IMR-90 (cell line): ENCODE data around the gene RALA. TPM values are rescaled to one million over a fixed set of nuclear protein-coding genes. Genes with fewer than 3 reads are reported as not detected.
A peak's percentile ranks its signal among the peaks of the same experiment; 100 is the strongest.

Experiments used
- ATAC-seq: fragments of 200-7000 bp; cut with Tn5 transposase; 2 replicates; pipeline ENCODE4 v1.9.1; 2020; ENCODE audit warnings: low read depth, mild to moderate bottlenecking, moderate library complexity
- BruUV-seq: library from RNA; stranded (reverse); fragments of 400-500 nt; replicated peaks from 2 replicates; lab custom pipeline; 2021; lab: Mats Ljungman, UMichigan
- CTCF ChIA-PET: fragments of 300-600 bp; formaldehyde crosslinking; extraction: SDS; loops from one replicate; lab custom pipeline; 2021; ENCODE audit warnings: antibody characterized with exemption; lab: Yijun Ruan, JAX
- POLR2A ChIA-PET: fragments of 300-600 bp; sonication (Branson Sonifier 250); formaldehyde crosslinking; loops from one replicate; lab custom pipeline; 2022; ENCODE audit warnings: antibody characterized with exemption; ENCODE audit not compliant: unreplicated experiment; lab: Charles Lee
- DNase-seq: peaks from one replicate; pipeline ENCODE4 v3.0.0; 2013
- H2AFZ ChIP-seq: replicated peaks from 2 replicates; pipeline ENCODE3; 2013; ENCODE audit warnings: low read length, mild to moderate bottlenecking; ENCODE audit not compliant: poor library complexity
- H2AK5ac ChIP-seq: 2 replicates; pipeline ENCODE4 v1.6.1; 2013; ENCODE audit warnings: low read depth, low read length, inconsistent platforms
- H2AK9ac ChIP-seq: replicated peaks from 2 replicates; pipeline ENCODE3; 2013; ENCODE audit warnings: mild to moderate bottlenecking, low read depth, low read length, moderate library complexity; ENCODE audit not compliant: poor library complexity
- H2BK120ac ChIP-seq: 2 replicates; pipeline ENCODE4 v1.6.1; 2013; ENCODE audit warnings: low read depth, low read length, inconsistent platforms
- H2BK15ac ChIP-seq: 3 replicates; pipeline ENCODE4 v1.6.1; 2013; ENCODE audit warnings: low read depth, low read length, inconsistent platforms
- H2BK20ac ChIP-seq: 2 replicates; pipeline ENCODE4 v1.6.1; 2013; ENCODE audit warnings: low read depth, mild to moderate bottlenecking, inconsistent platforms, low read length, moderate library complexity
- H2BK5ac ChIP-seq: 2 replicates; pipeline ENCODE4 v1.6.1; 2013; ENCODE audit warnings: mild to moderate bottlenecking, low read depth, low read length, inconsistent platforms; ENCODE audit not compliant: poor library complexity, severe bottlenecking
- H3K14ac ChIP-seq: replicated peaks from 2 replicates; pipeline ENCODE4 v1.6.1; 2013; ENCODE audit warnings: low read depth, low read length, inconsistent platforms
- H3K18ac ChIP-seq: 2 replicates; pipeline ENCODE4 v1.6.1; 2013; ENCODE audit warnings: low read depth, low read length, control low read depth
- H3K23ac ChIP-seq: 2 replicates; pipeline ENCODE4 v1.6.1; 2013; ENCODE audit warnings: low read depth, low read length, inconsistent platforms
- H3K27ac ChIP-seq: 2 replicates; pipeline ENCODE4 v1.5.1; 2013; ENCODE audit warnings: mild to moderate bottlenecking, control low read depth, low read length; ENCODE audit not compliant: insufficient read depth
- H3K27me3 ChIP-seq: 2 replicates; pipeline ENCODE4 v1.6.1; 2013; ENCODE audit warnings: low read length; ENCODE audit not compliant: control insufficient read depth, insufficient read depth
- H3K36me3 ChIP-seq: 2 replicates; pipeline ENCODE4 v1.6.1; 2013; ENCODE audit warnings: low read length, mixed read lengths; ENCODE audit not compliant: control insufficient read depth, insufficient read depth
- H3K4ac ChIP-seq: 2 replicates; pipeline ENCODE4 v1.6.1; 2013; ENCODE audit warnings: low read depth, low read length, inconsistent platforms
- H3K4me1 ChIP-seq: 2 replicates; pipeline ENCODE4 v1.6.1; 2013; ENCODE audit warnings: low read length, mixed read lengths; ENCODE audit not compliant: control insufficient read depth, insufficient read depth
- H3K4me2 ChIP-seq: 2 replicates; pipeline ENCODE4 v1.6.1; 2013; ENCODE audit warnings: low read depth, mild to moderate bottlenecking, control low read depth, low read length, moderate library complexity
- H3K4me3 ChIP-seq: 2 replicates; pipeline ENCODE4 v1.5.1; 2013; ENCODE audit warnings: low read depth, mild to moderate bottlenecking, control low read depth, low read length, moderate library complexity; ENCODE audit not compliant: insufficient read depth
- H3K56ac ChIP-seq: 2 replicates; pipeline ENCODE4 v1.6.1; 2013; ENCODE audit warnings: low read length, inconsistent platforms; ENCODE audit not compliant: insufficient read depth; ENCODE audit errors: extremely low read depth
- H3K79me1 ChIP-seq, 2 experiments: 2 replicates each; pipeline ENCODE4 v1.6.1; 2013; ENCODE audit warnings: low read length in 2 of 2, inconsistent platforms in 1 of 2, low read depth in 1 of 2
- H3K9ac ChIP-seq: 2 replicates; pipeline ENCODE4 v1.6.1; 2013; ENCODE audit warnings: low read depth, low read length, control low read depth
- H3K9me1 ChIP-seq: 2 replicates; pipeline ENCODE4 v1.6.1; 2013; ENCODE audit warnings: low read length, inconsistent platforms; ENCODE audit not compliant: insufficient read depth
- H3K9me3 ChIP-seq: 2 replicates; pipeline ENCODE4 v1.6.1; 2013; ENCODE audit warnings: low read length; ENCODE audit not compliant: control insufficient read depth, insufficient read depth
- H4K20me1 ChIP-seq: 2 replicates; pipeline ENCODE4 v1.6.1; 2013; ENCODE audit warnings: low read length, inconsistent platforms; ENCODE audit not compliant: insufficient read depth
- H4K5ac ChIP-seq: 2 replicates; pipeline ENCODE4 v1.6.1; 2013; ENCODE audit warnings: mild to moderate bottlenecking, low read depth, low read length, control low read depth
- H4K8ac ChIP-seq, 2 experiments: 2 replicates each; pipeline ENCODE4 v1.6.1; 2013; ENCODE audit warnings: low read depth in 2 of 2, low read length in 2 of 2, control low read depth in 1 of 2, inconsistent platforms in 1 of 2
- H4K91ac ChIP-seq: 2 replicates; pipeline ENCODE4 v1.6.1; 2013; ENCODE audit warnings: low read depth, low read length, inconsistent platforms; ENCODE audit not compliant: insufficient read depth
- BHLHE40 ChIP-seq: fragments of 150-350 bp; IDR thresholded peaks from 2 replicates; pipeline ENCODE4 v1.6.1; 2016; ENCODE audit warnings: mild to moderate bottlenecking, low read depth, low read length
- CEBPB ChIP-seq: IDR thresholded peaks from 2 replicates; pipeline ENCODE4 v1.6.1; 2012; ENCODE audit warnings: low read depth, low read length, improper control_type of control experiment
- CHD1 ChIP-seq: IDR thresholded peaks from 2 replicates; pipeline ENCODE4 v1.6.1; 2012; ENCODE audit warnings: low read depth, low read length, improper control_type of control experiment
- FOS ChIP-seq: fragments of 150-350 bp; IDR thresholded peaks from 2 replicates; pipeline ENCODE4 v1.6.1; 2016; ENCODE audit warnings: low read depth, low read length
- MAFK ChIP-seq: IDR thresholded peaks from 2 replicates; pipeline ENCODE4 v1.6.1; 2012; ENCODE audit warnings: low read depth, low read length, improper control_type of control experiment
- MAZ ChIP-seq: IDR thresholded peaks from 2 replicates; pipeline ENCODE4 v1.6.1; 2012; ENCODE audit warnings: low read depth, mild to moderate bottlenecking, low read length, improper control_type of control experiment, moderate library complexity, borderline replicate concordance
- MXI1 ChIP-seq: IDR thresholded peaks from 2 replicates; pipeline ENCODE4 v1.6.1; 2012; ENCODE audit warnings: low read depth, mild to moderate bottlenecking, low read length, moderate library complexity, borderline replicate concordance
- NFE2L2 ChIP-seq: fragments of 150-350 bp; IDR thresholded peaks from 2 replicates; pipeline ENCODE4 v1.6.1; 2016; ENCODE audit warnings: low read depth, mild to moderate bottlenecking, low read length
- POLR2A ChIP-seq: IDR thresholded peaks from 2 replicates; pipeline ENCODE4 v1.6.1; 2012; ENCODE audit warnings: mild to moderate bottlenecking, low read depth, low read length
- RAD21 ChIP-seq: IDR thresholded peaks from 2 replicates; pipeline ENCODE4 v1.6.1; 2012; ENCODE audit warnings: low read length, improper control_type of control experiment
- RFX5 ChIP-seq: IDR thresholded peaks from 2 replicates; pipeline ENCODE4 v1.8.0; 2012; ENCODE audit warnings: low read depth, mild to moderate bottlenecking, low read length, moderate library complexity
- SMC3 ChIP-seq: fragments of 150-350 bp; IDR thresholded peaks from 2 replicates; pipeline ENCODE4 v1.6.1; 2016; ENCODE audit warnings: low read depth, mild to moderate bottlenecking, antibody characterized with exemption, low read length, moderate library complexity
- USF2 ChIP-seq: fragments of 150-350 bp; IDR thresholded peaks from 2 replicates; pipeline ENCODE4 v1.6.1; 2017; ENCODE audit warnings: mild to moderate bottlenecking, antibody characterized with exemption, low read length, low read depth
- WGBS, 2 experiments: methylation state at CpG; one replicate each; pipeline versions ENCODE4 v1.1.5 to v1.1.7; 2013; ENCODE audit warnings: missing lambda C conversion rate in 2 of 2; ENCODE audit not compliant: insufficient read length in 1 of 2; ENCODE audit errors: extremely low coverage in 2 of 2; 5-methylcytosine and 5-hydroxymethylcytosine counted together
- dilution Hi-C: fragments of 300-500 bp; cut with HindIII; formaldehyde crosslinking; loops from one replicate; pipeline ENCODE4 v1.14.3; 2018; ENCODE audit warnings: low sequenced_read_pairs; ENCODE audit not compliant: unreplicated experiment
- in situ Hi-C: fragments of 300-500 bp; cut with MboI; formaldehyde crosslinking; loops from 3 replicates; pipeline ENCODE4 v1.14.3; 2019; ENCODE audit warnings: low sequenced_read_pairs, inconsistent platforms, mixed read lengths
- intact Hi-C: fragments of 100-400 bp; cut with micrococcal nuclease; formaldehyde crosslinking; loops from 2 replicates; pipeline ENCODE4 v1.10.0; 2022
- polyA plus RNA-seq, 3 experiments: library from polyadenylated mRNA; depleted of rRNA; stranded (reverse); fragments of >200 nt; gene quantifications; 2 replicates each; pipeline ENCODE4 v1.2.3, GENCODE V29; 2012; ENCODE audit warnings: low replicate concordance in 1 of 3
- total RNA-seq: library from RNA; depleted of rRNA; stranded (reverse); fragments of >200 nt; gene quantifications from 2 replicates; pipeline ENCODE4 v1.2.3, GENCODE V29; 2012

The RALA gene
- total and polyA plus RNA-seq, 2 of the 4 experiments (the other 2 are of a cell fraction) = 7.7 to 20.5 TPM

- H3K4me3 ChIP-seq = no peak overlapping the region
- H3K23ac ChIP-seq = no peak overlapping the region
- in situ Hi-C loops = loop anchor here (5.0 to 25.0 kb wide), 2 partner anchors 163 to 908 kb away; no protein-coding TSS in a partner anchor
- no peak overlapping the region for H4K91ac ChIP-seq
- TF ChIP-seq FOS = no peak
- no peak for TF ChIP-seq USF2
- no peak for TF ChIP-seq RFX5
- no peak for TF ChIP-seq SMC3
- TF ChIP-seq CEBPB = no peak
- TF ChIP-seq MAZ = no peak
- TF ChIP-seq RAD21 = no peak
- no peak for TF ChIP-seq NFE2L2
- TF ChIP-seq POLR2A = no peak
- TF ChIP-seq CHD1 = no peak
- TF ChIP-seq MAFK = no peak
- TF ChIP-seq BHLHE40 = no peak
- no peak for TF ChIP-seq MXI1
- H3K4ac ChIP-seq = no peak overlapping the region
- no peak overlapping the region for H2AK5ac ChIP-seq
- H3K9me1 ChIP-seq = peaks cover 10% of the 10 kb centered on the region
- no peak overlapping the region for H3K27ac ChIP-seq
- DNase-seq (no peak), ATAC-seq (no peak)
- no peak overlapping the region for H4K8ac ChIP-seq
- no peak overlapping the region for H2BK5ac ChIP-seq
- H2BK20ac ChIP-seq = no peak overlapping the region
- peaks cover 14 to 46% of the 10 kb centered on the region in 2 experiments; a peak in 2 of 4 replicates for H3K79me1 ChIP-seq
- CTCF ChIA-PET = interaction anchor here (0.8 to 7.3 kb wide), 4 partner anchors 64 to 165 kb away, joined by 3 to 90 read pairs (median 6); no protein-coding TSS in a partner anchor
- BruUV-seq = no TSS peak
- no peak overlapping the region for H3K18ac ChIP-seq
- no peak overlapping the region for H3K14ac ChIP-seq
- no peak overlapping the region for H4K5ac ChIP-seq
- WGBS, 2 experiments = 69% methylated on average over 3 of the region's 4 CpGs; no CpG with 5 or more reads in 1 of the 2 experiments
- H3K4me2 ChIP-seq = no peak overlapping the region
- H4K20me1 ChIP-seq = no peaks in the 10 kb centered on the region; the same call in 1 of the 2 replicates
- no peaks in the 10 kb centered on the region for H3K36me3 ChIP-seq
- no peak overlapping the region for H2BK120ac ChIP-seq
- H3K27me3 ChIP-seq = no peaks in the 10 kb centered on the region
- no peaks in the 10 kb centered on the region for H3K9me3 ChIP-seq
- H3K9ac ChIP-seq = no peak overlapping the region
- dilution Hi-C loops = no loop called here
- POLR2A ChIA-PET = interaction anchor here (1.0 kb wide), 1 partner anchor 165 kb away, joined by 3 read pairs; no protein-coding TSS in a partner anchor
- no peak overlapping the region for H2BK15ac ChIP-seq
- intact Hi-C loops = loop anchor here (5.0 kb wide), 1 partner anchor 307 kb away; no protein-coding TSS in a partner anchor
- H3K56ac ChIP-seq = no peak overlapping the region
- peaks cover 3% of the 10 kb centered on the region for H3K4me1 ChIP-seq
- peak overlapping the region; percentile 13 for H2AK9ac ChIP-seq
- H2AFZ ChIP-seq = no peak overlapping the region
Observed at GRCh38 chr7:39745320-39745719, 121.9 kb downstream of the RALA start.
